Measurements from ENCODE around the gene ANO7. TPM values are rescaled to one million over a fixed set of nuclear protein-coding genes. Genes with fewer than 3 reads are reported as not detected.
A peak's percentile ranks its signal among the peaks of the same experiment; 100 is the strongest.

Gene ANO7
- total and polyA plus RNA-seq, 3 experiments from 2014 or later, result 0.83 to 0.86 TPM; not detected in 1

DNA sequence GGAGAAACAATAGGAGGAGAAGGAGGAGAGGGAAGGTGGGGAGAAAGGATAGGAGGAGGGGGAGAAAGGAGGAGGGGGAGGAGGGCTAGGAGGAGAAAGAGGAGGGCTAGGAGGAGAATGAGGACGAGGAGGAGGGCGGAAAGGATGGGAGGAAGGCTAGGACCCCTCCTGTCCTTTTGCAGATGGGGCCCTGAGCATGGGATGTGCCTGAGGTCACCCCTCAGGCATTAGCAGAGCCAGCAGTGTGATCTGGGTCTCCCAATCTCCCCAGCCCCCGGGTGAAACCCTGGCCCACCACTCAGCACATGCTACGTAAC lies 601 bp upstream of the ANO7 start:
- Mint-ChIP-seq H3K27me3 (no peaks in the 10 kb centered on the region), H3K9me3 (no peaks in the 10 kb centered on the region), H3K27ac (no peak overlapping the region), H3K4me1 (no peaks in the 10 kb centered on the region), H3K4me3 (no peak overlapping the region), H3K36me3 (peaks cover 0 to 9% (median 2%) of the 10 kb centered on the region in 3 donors)
- no peaks in the 10 kb centered on the region for H3K27me3 ChIP-seq (ENCODE audit: insufficient read depth, low read length, poor library complexity, severe bottlenecking)
- H3K4me1 ChIP-seq (ENCODE audit: insufficient read depth, low read length), result no peaks in the 10 kb centered on the region
- ChIA-PET CTCF (interaction anchor here (1.4 kb wide), 1 partner anchor 10 kb away, joined by 3 read pairs; no protein-coding TSS in a partner anchor), POLR2A (no interaction called here)
- DNase-seq, result no peak
- H3K27ac ChIP-seq (ENCODE audit: low read depth, low read length), result no peak overlapping the region
- no peak overlapping the region for H3K4me3 ChIP-seq (ENCODE audit: low read length)
- no peaks in the 10 kb centered on the region for H3K36me3 ChIP-seq (ENCODE audit: insufficient read depth, low read length)
- no peaks in the 10 kb centered on the region for H3K9me3 ChIP-seq (ENCODE audit: low read length)

DNA sequence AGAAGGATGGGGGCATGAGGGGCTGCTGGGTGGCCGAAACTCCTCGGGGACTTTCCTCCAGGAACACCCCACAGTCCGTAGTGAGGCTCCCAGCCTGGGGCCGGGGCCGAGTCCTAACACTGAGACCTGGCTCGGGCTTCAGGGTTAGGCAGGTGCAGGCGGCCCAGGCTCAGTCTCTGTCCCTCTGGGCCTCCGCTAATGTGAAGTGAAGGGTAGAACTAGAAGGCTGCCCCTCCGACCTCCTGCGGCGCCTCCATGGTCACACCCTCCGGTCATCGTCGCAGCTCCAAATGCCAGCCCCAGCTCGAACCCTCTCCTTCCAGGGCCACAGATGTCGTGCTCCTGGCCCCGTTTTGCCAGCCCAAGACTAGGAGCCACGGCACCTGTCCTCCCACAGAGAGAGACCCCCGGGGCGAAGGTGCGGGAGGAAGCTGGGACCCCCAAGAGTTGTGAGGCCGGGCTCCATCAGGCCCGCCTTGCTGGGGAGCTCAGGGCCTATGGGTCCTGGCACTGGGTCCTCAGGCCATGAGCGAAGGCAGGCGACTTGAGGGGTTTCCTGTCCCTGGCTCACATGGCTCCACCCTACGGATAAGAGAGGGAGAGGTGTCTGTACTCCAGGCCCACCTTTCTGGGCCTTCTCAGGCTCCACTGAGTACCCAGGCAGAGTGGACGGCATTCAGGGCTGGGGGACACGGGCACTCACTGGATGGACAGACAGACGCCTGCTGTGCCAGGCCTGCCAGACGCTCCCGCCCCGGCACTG lies 797 bp downstream of the ANO7 start:
- H3K27ac ChIP-seq (ENCODE audit: low read depth, low read length), result no peak overlapping the region
- H3K4me3 ChIP-seq (ENCODE audit: low read length), result no peak overlapping the region
- POLR2A ChIA-PET, result no interaction called here
- peaks cover 0 to 2% (median 2%) of the 10 kb centered on the region in 3 donors for H3K36me3 Mint-ChIP-seq
- H3K36me3 ChIP-seq (ENCODE audit: insufficient read depth, low read length), result no peaks in the 10 kb centered on the region
- DNase-seq, result no peak
- H3K9me3 Mint-ChIP-seq, result no peaks in the 10 kb centered on the region
- H3K9me3 ChIP-seq (ENCODE audit: low read length), result no peaks in the 10 kb centered on the region
- H3K27me3 ChIP-seq (ENCODE audit: insufficient read depth, low read length, poor library complexity, severe bottlenecking), result no peaks in the 10 kb centered on the region
- H3K27me3 Mint-ChIP-seq, result no peaks in the 10 kb centered on the region
- CTCF ChIA-PET, result no interaction called here
- H3K4me1 Mint-ChIP-seq, result no peaks in the 10 kb centered on the region
- no peak overlapping the region for H3K27ac Mint-ChIP-seq
- H3K4me1 ChIP-seq (ENCODE audit: insufficient read depth, low read length), result no peaks in the 10 kb centered on the region
- no peak overlapping the region for H3K4me3 Mint-ChIP-seq

GRCh38 chr2:241189856-241190201 lies 1.4 kb downstream of the ANO7 start:
- Mint-ChIP-seq H3K36me3 (peaks cover 0 to 2% (median 0%) of the 10 kb centered on the region in 3 donors), H3K4me3 (no peak overlapping the region), H3K4me1 (no peaks in the 10 kb centered on the region), H3K27ac (no peak overlapping the region), H3K9me3 (no peaks in the 10 kb centered on the region), H3K27me3 (no peaks in the 10 kb centered on the region)
- Histone ChIP-seq H3K27me3 (ENCODE audit: insufficient read depth, low read length, poor library complexity, severe bottlenecking) (no peaks in the 10 kb centered on the region), H3K27ac (ENCODE audit: low read depth, low read length) (no peak overlapping the region), H3K36me3 (ENCODE audit: insufficient read depth, low read length) (no peaks in the 10 kb centered on the region), H3K9me3 (ENCODE audit: low read length) (no peaks in the 10 kb centered on the region), H3K4me3 (ENCODE audit: low read length) (no peak overlapping the region), H3K4me1 (ENCODE audit: insufficient read depth, low read length) (no peaks in the 10 kb centered on the region)
- DNase-seq, result no peak
- ChIA-PET CTCF (no interaction called here), POLR2A (no interaction called here)

- no peaks in the 10 kb centered on the region for H3K27me3 ChIP-seq (ENCODE audit: insufficient read depth, low read length, poor library complexity, severe bottlenecking)
- no peak overlapping the region for H3K4me3 Mint-ChIP-seq
- DNase-seq, result no peak
- no peaks in the 10 kb centered on the region for H3K4me1 Mint-ChIP-seq
- no peaks in the 10 kb centered on the region for H3K4me1 ChIP-seq (ENCODE audit: insufficient read depth, low read length)
- H3K9me3 ChIP-seq (ENCODE audit: low read length), result no peaks in the 10 kb centered on the region
- no peak overlapping the region for H3K27ac Mint-ChIP-seq
- ChIA-PET CTCF (no interaction called here), POLR2A (no interaction called here)
- no peaks in the 10 kb centered on the region for H3K9me3 Mint-ChIP-seq
- H3K27me3 Mint-ChIP-seq, result no peaks in the 10 kb centered on the region
- H3K27ac ChIP-seq (ENCODE audit: low read depth, low read length), result no peak overlapping the region
- H3K36me3 Mint-ChIP-seq, result no peaks in the 10 kb centered on the region
- H3K4me3 ChIP-seq (ENCODE audit: low read length), result no peak overlapping the region
- no peaks in the 10 kb centered on the region for H3K36me3 ChIP-seq (ENCODE audit: insufficient read depth, low read length)
Observed at GRCh38 chr2:241190291-241190981, 2.0 kb downstream of the ANO7 start.

- H3K27ac ChIP-seq (ENCODE audit: low read depth, low read length), result no peak overlapping the region
- DNase-seq, result no peak
- no peaks in the 10 kb centered on the region for H3K36me3 ChIP-seq (ENCODE audit: insufficient read depth, low read length)
- no peak overlapping the region for H3K4me3 ChIP-seq (ENCODE audit: low read length)
- POLR2A ChIA-PET, result no interaction called here
- H3K27me3 ChIP-seq (ENCODE audit: insufficient read depth, low read length, poor library complexity, severe bottlenecking), result no peaks in the 10 kb centered on the region
- Mint-ChIP-seq H3K27me3 (no peaks in the 10 kb centered on the region), H3K9me3 (no peaks in the 10 kb centered on the region), H3K4me3 (no peak overlapping the region), H3K4me1 (no peaks in the 10 kb centered on the region), H3K36me3 (no peaks in the 10 kb centered on the region), H3K27ac (no peak overlapping the region)
- no peaks in the 10 kb centered on the region for H3K9me3 ChIP-seq (ENCODE audit: low read length)
- no peaks in the 10 kb centered on the region for H3K4me1 ChIP-seq (ENCODE audit: insufficient read depth, low read length)
- CTCF ChIA-PET, result no interaction called here
Observed at GRCh38 chr2:241191081-241191480, 2.6 kb downstream of the ANO7 start.

GRCh38 chr2:241193271-241193670 lies 4.8 kb downstream of the ANO7 start:
- Mint-ChIP-seq H3K4me3 (no peak overlapping the region), H3K27me3 (no peaks in the 10 kb centered on the region), H3K9me3 (no peaks in the 10 kb centered on the region), H3K36me3 (no peaks in the 10 kb centered on the region), H3K4me1 (no peaks in the 10 kb centered on the region), H3K27ac (peak overlapping the region in 1 of 8 donors; percentile 4)
- Histone ChIP-seq H3K4me1 (ENCODE audit: insufficient read depth, low read length) (no peaks in the 10 kb centered on the region), H3K4me3 (ENCODE audit: low read length) (no peak overlapping the region), H3K27me3 (ENCODE audit: insufficient read depth, low read length, poor library complexity, severe bottlenecking) (no peaks in the 10 kb centered on the region), H3K9me3 (ENCODE audit: low read length) (no peaks in the 10 kb centered on the region), H3K27ac (ENCODE audit: low read depth, low read length) (no peak overlapping the region), H3K36me3 (ENCODE audit: insufficient read depth, low read length) (no peaks in the 10 kb centered on the region)
- ChIA-PET CTCF (interaction anchor here (0.7 kb wide), 1 partner anchor 116 kb away, joined by 3 read pairs; no protein-coding TSS in a partner anchor), POLR2A (no interaction called here)
- DNase-seq, result no peak

GRCh38 chr2:241194811-241195210 lies 6.3 kb downstream of the ANO7 start:
- Histone ChIP-seq H3K36me3 (ENCODE audit: insufficient read depth, low read length) (no peaks in the 10 kb centered on the region), H3K9me3 (ENCODE audit: low read length) (no peaks in the 10 kb centered on the region), H3K27me3 (ENCODE audit: insufficient read depth, low read length, poor library complexity, severe bottlenecking) (no peaks in the 10 kb centered on the region), H3K4me3 (ENCODE audit: low read length) (no peak overlapping the region), H3K4me1 (ENCODE audit: insufficient read depth, low read length) (no peaks in the 10 kb centered on the region), H3K27ac (ENCODE audit: low read depth, low read length) (no peak overlapping the region)
- H3K27ac Mint-ChIP-seq, result no peak overlapping the region
- no peaks in the 10 kb centered on the region for H3K4me1 Mint-ChIP-seq
- CTCF ChIA-PET, result no interaction called here
- H3K27me3 Mint-ChIP-seq, result no peaks in the 10 kb centered on the region
- POLR2A ChIA-PET, result no interaction called here
- no peaks in the 10 kb centered on the region for H3K36me3 Mint-ChIP-seq
- H3K4me3 Mint-ChIP-seq, result no peak overlapping the region
- H3K9me3 Mint-ChIP-seq, result no peaks in the 10 kb centered on the region
- no peak for DNase-seq

DNA sequence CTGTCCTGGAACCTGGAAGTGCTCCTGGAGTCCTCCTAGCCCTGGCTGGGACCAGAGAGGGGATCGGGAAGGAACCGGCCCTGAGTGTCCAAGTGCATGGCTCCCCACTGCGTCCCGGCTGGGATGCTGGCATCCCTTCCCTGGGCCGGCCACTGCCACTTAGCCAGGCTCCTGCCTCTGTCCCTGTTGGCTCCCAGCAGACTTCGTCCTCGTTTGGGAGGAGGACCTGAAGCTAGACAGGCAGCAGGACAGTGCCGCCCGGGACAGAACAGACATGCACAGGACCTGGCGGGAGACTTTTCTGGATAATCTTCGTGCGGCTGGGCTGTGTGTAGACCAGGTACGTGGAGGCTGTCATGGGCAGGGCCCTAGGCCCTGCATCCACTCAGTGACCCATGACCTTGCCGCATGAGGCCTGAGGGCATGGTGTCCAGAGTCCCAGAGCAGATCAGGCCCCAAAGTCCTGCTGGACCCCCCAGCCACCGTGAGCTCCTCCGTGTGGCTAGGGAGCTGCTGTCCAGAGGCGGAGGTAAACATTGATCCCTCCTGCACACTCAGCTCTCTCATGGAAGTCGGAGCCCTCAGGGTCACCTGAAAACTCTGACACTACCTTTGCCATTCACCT lies 7.1 kb downstream of the ANO7 start:
- no peaks in the 10 kb centered on the region for H3K9me3 Mint-ChIP-seq
- H3K27me3 ChIP-seq (ENCODE audit: insufficient read depth, low read length, poor library complexity, severe bottlenecking), result no peaks in the 10 kb centered on the region
- no peaks in the 10 kb centered on the region for H3K36me3 ChIP-seq (ENCODE audit: insufficient read depth, low read length)
- no peak overlapping the region for H3K27ac ChIP-seq (ENCODE audit: low read depth, low read length)
- no peak overlapping the region for H3K4me3 ChIP-seq (ENCODE audit: low read length)
- ChIA-PET POLR2A (no interaction called here), CTCF (no interaction called here)
- DNase-seq, result no peak
- H3K4me1 ChIP-seq (ENCODE audit: insufficient read depth, low read length), result no peaks in the 10 kb centered on the region
- H3K4me1 Mint-ChIP-seq, result no peaks in the 10 kb centered on the region
- H3K27me3 Mint-ChIP-seq, result no peaks in the 10 kb centered on the region
- H3K27ac Mint-ChIP-seq, result no peak overlapping the region
- H3K4me3 Mint-ChIP-seq, result no peak overlapping the region
- H3K9me3 ChIP-seq (ENCODE audit: low read length), result no peaks in the 10 kb centered on the region
- no peaks in the 10 kb centered on the region for H3K36me3 Mint-ChIP-seq
